ENCODE results near the gene TAAR6.
"Not testable (repeated sequence)": the region's sequence is repeated elsewhere in the genome, so short reads cannot be mapped to it uniquely, and the experiment has no call there.

The TAAR6 gene

GRCh38 chr6:132584698-132585097 lies 14.6 kb downstream of the TAAR6 start:
- no peak overlapping the region for H3K27ac ChIP-seq (ENCODE audit: low read depth, low read length)
- H3K4me3 ChIP-seq (ENCODE audit: low read depth in 1 of 5, low read length in 5 of 5) = no peak overlapping the region
- H3K4me1 ChIP-seq (ENCODE audit: control insufficient read depth in 5 of 5, insufficient read depth in 5 of 5, low read length in 5 of 5) = no peaks in the 10 kb centered on the region
- no peaks in the 10 kb centered on the region for H3K27me3 ChIP-seq (ENCODE audit: control insufficient read depth in 5 of 5, insufficient read depth in 4 of 5, low read length in 5 of 5)
- H3K36me3 ChIP-seq (ENCODE audit: control insufficient read depth in 5 of 5, insufficient read depth in 5 of 5, low read length in 5 of 5) = no peaks in the 10 kb centered on the region
- no peak overlapping the region for H3K9ac ChIP-seq (ENCODE audit: low read length in 5 of 5)
- H3K9me3 ChIP-seq (ENCODE audit: control insufficient read depth in 5 of 5, low read length in 5 of 5) = peaks cover 0 to 8% (median 0%) of the 10 kb centered on the region in 5 donors

DNA sequence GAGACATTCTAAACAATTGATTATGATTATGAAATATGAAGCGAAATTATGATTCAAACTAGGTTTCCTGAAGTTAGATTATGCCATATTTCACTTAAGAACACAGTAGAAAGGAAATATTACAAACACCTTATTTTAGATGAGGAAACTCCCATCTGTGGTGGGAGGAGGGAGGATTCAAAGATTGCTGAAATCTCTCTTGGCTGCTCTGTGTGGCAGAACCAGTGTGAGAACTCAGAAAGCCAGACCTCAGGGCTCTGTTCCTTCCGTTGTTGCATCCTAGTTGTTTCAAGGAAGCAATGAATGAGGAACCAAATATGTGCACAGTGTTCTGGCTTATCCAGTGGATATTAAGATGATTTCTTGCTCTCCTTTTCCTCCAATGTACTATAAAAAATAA lies 17.3 kb downstream of the TAAR6 start:
- no peak overlapping the region for H3K27ac ChIP-seq (ENCODE audit: low read depth, low read length)
- no peaks in the 10 kb centered on the region for H3K36me3 ChIP-seq (ENCODE audit: control insufficient read depth in 5 of 5, insufficient read depth in 5 of 5, low read length in 5 of 5)
- H3K9me3 ChIP-seq (ENCODE audit: control insufficient read depth in 5 of 5, low read length in 5 of 5) = no peaks in the 10 kb centered on the region
- no peak overlapping the region for H3K4me3 ChIP-seq (ENCODE audit: low read depth in 1 of 5, low read length in 5 of 5)
- no peak overlapping the region for H3K9ac ChIP-seq (ENCODE audit: low read length in 5 of 5)
- no peaks in the 10 kb centered on the region for H3K4me1 ChIP-seq (ENCODE audit: control insufficient read depth in 5 of 5, insufficient read depth in 5 of 5, low read length in 5 of 5)
- no peaks in the 10 kb centered on the region for H3K27me3 ChIP-seq (ENCODE audit: control insufficient read depth in 5 of 5, insufficient read depth in 4 of 5, low read length in 5 of 5)

- no peaks in the 10 kb centered on the region for H3K9me3 ChIP-seq (ENCODE audit: control insufficient read depth in 5 of 5, low read length in 5 of 5)
- H3K4me3 ChIP-seq (ENCODE audit: low read depth in 1 of 5, low read length in 5 of 5) = no peak within 1 kb of the TSS
- H3K9ac ChIP-seq (ENCODE audit: low read length in 5 of 5) = no peak within 1 kb of the TSS
- no peaks in the 10 kb centered on the region for H3K36me3 ChIP-seq (ENCODE audit: control insufficient read depth in 5 of 5, insufficient read depth in 5 of 5, low read length in 5 of 5)
- H3K4me1 ChIP-seq (ENCODE audit: control insufficient read depth in 5 of 5, insufficient read depth in 5 of 5, low read length in 5 of 5) = no peaks in the 10 kb centered on the region
- no peak within 1 kb of the TSS for H3K27ac ChIP-seq (ENCODE audit: low read depth, low read length)
- no peaks in the 10 kb centered on the region for H3K27me3 ChIP-seq (ENCODE audit: control insufficient read depth in 5 of 5, insufficient read depth in 4 of 5, low read length in 5 of 5)
These were observed 19.3 kb downstream of the TAAR6 start, which contains the start of gene TAAR5 for GRCh38 chr6:132589454-132589853. TAAR5 (minus strand) TSS chr6:132589741; CDS start chr6:132589686, 55 bp downstream.

- Histone ChIP-seq H3K27me3 (ENCODE audit: control insufficient read depth in 5 of 5, insufficient read depth in 4 of 5, low read length in 5 of 5) (no peaks in the 10 kb centered on the region), H3K36me3 (ENCODE audit: control insufficient read depth in 5 of 5, insufficient read depth in 5 of 5, low read length in 5 of 5) (no peaks in the 10 kb centered on the region), H3K9ac (ENCODE audit: low read length in 5 of 5) (no peak overlapping the region), H3K27ac (ENCODE audit: low read depth, low read length) (no peak overlapping the region), H3K4me3 (ENCODE audit: low read depth in 1 of 5, low read length in 5 of 5) (no peak overlapping the region), H3K4me1 (ENCODE audit: control insufficient read depth in 5 of 5, insufficient read depth in 5 of 5, low read length in 5 of 5) (no peaks in the 10 kb centered on the region), H3K9me3 (ENCODE audit: control insufficient read depth in 5 of 5, low read length in 5 of 5) (no peaks in the 10 kb centered on the region)
These were observed 20.2 kb downstream of the TAAR6 start for GRCh38 chr6:132590362-132590761.

GRCh38 chr6:132592855-132593254 lies 22.7 kb downstream of the TAAR6 start:
- H3K9me3 ChIP-seq (ENCODE audit: control insufficient read depth in 5 of 5, low read length in 5 of 5) = no peaks in the 10 kb centered on the region
- no peaks in the 10 kb centered on the region for H3K4me1 ChIP-seq (ENCODE audit: control insufficient read depth in 5 of 5, insufficient read depth in 5 of 5, low read length in 5 of 5)
- no peaks in the 10 kb centered on the region for H3K27me3 ChIP-seq (ENCODE audit: control insufficient read depth in 5 of 5, insufficient read depth in 4 of 5, low read length in 5 of 5)
- H3K4me3 ChIP-seq (ENCODE audit: low read depth in 1 of 5, low read length in 5 of 5) = no peak overlapping the region
- H3K9ac ChIP-seq (ENCODE audit: low read length in 5 of 5) = no peak overlapping the region
- no peaks in the 10 kb centered on the region for H3K36me3 ChIP-seq (ENCODE audit: control insufficient read depth in 5 of 5, insufficient read depth in 5 of 5, low read length in 5 of 5)
- H3K27ac ChIP-seq (ENCODE audit: low read depth, low read length) = no peak overlapping the region

DNA sequence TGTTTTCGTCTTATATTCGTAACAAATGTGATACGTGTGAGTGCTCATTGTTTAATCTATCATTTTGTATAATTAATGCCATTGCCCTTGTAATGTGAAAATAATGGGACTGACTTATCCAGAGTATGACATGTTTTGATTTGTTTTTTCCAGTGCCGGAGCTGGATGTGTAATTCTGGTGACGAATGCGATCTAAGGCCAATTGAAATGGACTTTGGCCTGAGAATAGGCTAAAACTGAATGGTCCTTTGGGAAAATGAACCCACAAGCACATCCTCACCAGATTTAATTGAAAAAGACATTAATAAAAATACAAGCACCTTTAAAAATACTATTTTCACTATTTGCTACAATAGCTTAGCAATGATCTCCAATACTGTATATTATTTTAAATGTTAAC lies 26.1 kb downstream of the TAAR6 start:
- H3K27ac ChIP-seq (ENCODE audit: low read depth, low read length) = no peak overlapping the region
- H3K4me3 ChIP-seq (ENCODE audit: low read depth in 1 of 5, low read length in 5 of 5) = no peak overlapping the region
- H3K4me1 ChIP-seq (ENCODE audit: control insufficient read depth in 5 of 5, insufficient read depth in 5 of 5, low read length in 5 of 5) = peaks cover 0 to 6% (median 0%) of the 10 kb centered on the region in 5 donors
- H3K9ac ChIP-seq (ENCODE audit: low read length in 5 of 5) = no peak overlapping the region
- no peaks in the 10 kb centered on the region for H3K27me3 ChIP-seq (ENCODE audit: control insufficient read depth in 5 of 5, insufficient read depth in 4 of 5, low read length in 5 of 5)
- no peaks in the 10 kb centered on the region for H3K36me3 ChIP-seq (ENCODE audit: control insufficient read depth in 5 of 5, insufficient read depth in 5 of 5, low read length in 5 of 5)
- H3K9me3 ChIP-seq (ENCODE audit: control insufficient read depth in 5 of 5, low read length in 5 of 5) = peaks cover 0 to 2% (median 0%) of the 10 kb centered on the region in 5 donors

- Histone ChIP-seq H3K4me3 (ENCODE audit: low read depth in 1 of 5, low read length in 5 of 5) (no peak overlapping the region), H3K27ac (ENCODE audit: low read depth, low read length) (no peak overlapping the region), H3K36me3 (ENCODE audit: control insufficient read depth in 5 of 5, insufficient read depth in 5 of 5, low read length in 5 of 5) (no peaks in the 10 kb centered on the region), H3K27me3 (ENCODE audit: control insufficient read depth in 5 of 5, insufficient read depth in 4 of 5, low read length in 5 of 5) (no peaks in the 10 kb centered on the region), H3K9ac (ENCODE audit: low read length in 5 of 5) (no peak overlapping the region), H3K9me3 (ENCODE audit: control insufficient read depth in 5 of 5, low read length in 5 of 5) (peaks cover 0 to 2% (median 0%) of the 10 kb centered on the region in 5 donors), H3K4me1 (ENCODE audit: control insufficient read depth in 5 of 5, insufficient read depth in 5 of 5, low read length in 5 of 5) (peaks cover 0 to 6% (median 0%) of the 10 kb centered on the region in 5 donors)
These were observed 28.4 kb downstream of the TAAR6 start for GRCh38 chr6:132598473-132598872.

- H3K27me3 ChIP-seq (ENCODE audit: control insufficient read depth in 5 of 5, insufficient read depth in 4 of 5, low read length in 5 of 5); H3K4me1 ChIP-seq (ENCODE audit: control insufficient read depth in 5 of 5, insufficient read depth in 5 of 5, low read length in 5 of 5); H3K9ac ChIP-seq (ENCODE audit: low read length in 5 of 5); H3K27ac ChIP-seq (ENCODE audit: low read depth, low read length); H3K9me3 ChIP-seq (ENCODE audit: control insufficient read depth in 5 of 5, low read length in 5 of 5); H3K36me3 ChIP-seq (ENCODE audit: control insufficient read depth in 5 of 5, insufficient read depth in 5 of 5, low read length in 5 of 5); H3K4me3 ChIP-seq (ENCODE audit: low read depth in 1 of 5, low read length in 5 of 5): not testable (repeated sequence)
These were observed 30.8 kb downstream of the TAAR6 start for GRCh38 chr6:132600900-132601299.

GRCh38 chr6:132604635-132605152 lies 34.6 kb downstream of the TAAR6 start:
- Histone ChIP-seq H3K4me1 (ENCODE audit: control insufficient read depth in 5 of 5, insufficient read depth in 5 of 5, low read length in 5 of 5) (peaks cover 0 to 2% (median under 1%) of the 10 kb centered on the region in 5 donors), H3K4me3 (ENCODE audit: low read depth in 1 of 5, low read length in 5 of 5) (no peak overlapping the region), H3K9me3 (ENCODE audit: control insufficient read depth in 5 of 5, low read length in 5 of 5) (peaks cover 0 to 2% (median 0%) of the 10 kb centered on the region in 5 donors), H3K36me3 (ENCODE audit: control insufficient read depth in 5 of 5, insufficient read depth in 5 of 5, low read length in 5 of 5) (no peaks in the 10 kb centered on the region), H3K27me3 (ENCODE audit: control insufficient read depth in 5 of 5, insufficient read depth in 4 of 5, low read length in 5 of 5) (peaks cover 0 to 4% (median 0%) of the 10 kb centered on the region in 5 donors), H3K9ac (ENCODE audit: low read length in 5 of 5) (no peak overlapping the region), H3K27ac (ENCODE audit: low read depth, low read length) (no peak overlapping the region)

DNA sequence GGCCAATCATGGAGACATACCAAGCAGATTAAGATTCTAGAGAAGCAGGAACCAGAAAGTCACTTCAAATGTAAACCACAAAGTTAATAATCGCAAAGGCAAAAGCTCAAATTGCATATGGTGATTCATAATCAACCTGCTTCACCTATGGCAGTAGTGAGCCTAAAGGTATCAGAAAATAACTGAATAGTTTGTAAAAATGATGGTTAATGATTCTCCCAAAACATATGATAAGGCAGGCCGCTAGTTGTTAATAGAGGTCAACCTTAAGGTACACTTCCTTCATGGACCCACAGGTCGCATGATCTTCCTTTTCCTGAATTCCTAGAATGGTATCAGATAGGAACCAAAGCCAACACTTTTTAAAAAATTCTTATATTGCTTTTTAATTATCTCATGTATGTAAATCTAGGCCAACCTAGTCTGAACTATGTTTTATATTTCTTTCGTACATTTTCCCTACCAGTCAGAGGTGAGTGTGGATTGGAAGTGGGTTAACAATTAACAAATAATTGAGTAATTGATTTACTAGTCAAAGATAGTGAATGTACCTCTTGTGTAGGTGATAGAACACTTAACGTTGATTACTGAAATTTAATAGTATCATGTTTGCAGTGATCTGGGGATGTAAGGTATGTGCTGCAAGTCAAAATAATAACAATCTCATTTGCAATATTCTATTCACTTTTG lies 37.6 kb downstream of the TAAR6 start:
- Histone ChIP-seq H3K36me3 (ENCODE audit: control insufficient read depth in 5 of 5, insufficient read depth in 5 of 5, low read length in 5 of 5) (no peaks in the 10 kb centered on the region), H3K27ac (ENCODE audit: low read depth, low read length) (no peak overlapping the region), H3K4me3 (ENCODE audit: low read depth in 1 of 5, low read length in 5 of 5) (no peak overlapping the region), H3K4me1 (ENCODE audit: control insufficient read depth in 5 of 5, insufficient read depth in 5 of 5, low read length in 5 of 5) (peaks cover 0 to 8% (median 3%) of the 10 kb centered on the region in 5 donors), H3K9me3 (ENCODE audit: control insufficient read depth in 5 of 5, low read length in 5 of 5) (peaks cover 0 to 2% (median 0%) of the 10 kb centered on the region in 5 donors), H3K9ac (ENCODE audit: low read length in 5 of 5) (no peak overlapping the region), H3K27me3 (ENCODE audit: control insufficient read depth in 5 of 5, insufficient read depth in 4 of 5, low read length in 5 of 5) (peaks cover 0 to 4% (median 0%) of the 10 kb centered on the region in 5 donors)
